HG03432 (cell line): Measurements from ENCODE around the gene NEURL1B.
A peak's percentile ranks its signal among the peaks of the same experiment; 100 is the strongest.
"Not testable (repeated sequence)": the region's sequence is repeated elsewhere in the genome, so short reads cannot be mapped to it uniquely, and the experiment has no call there.

Experiments used
- ATAC-seq: cut with Tn5 transposase; IDR thresholded peaks from one replicate; pipeline ENCODE4 v1.9.1; 2021; ENCODE audit warnings: mild to moderate bottlenecking, moderate library complexity; ENCODE audit not compliant: unreplicated experiment

The NEURL1B gene

GRCh38 chr5:172648755-172649154, 7.7 kb downstream of the NEURL1B start:
- no peak for ATAC-seq

GRCh38 chr5:172656496-172656895, 15.4 kb downstream of the NEURL1B start:
- not testable (repeated sequence) for ATAC-seq

- not testable (repeated sequence) for ATAC-seq
Measured at GRCh38 chr5:172657524-172658233, 16.6 kb downstream of the NEURL1B start.

- no peak for ATAC-seq
Measured at GRCh38 chr5:172658391-172658790, 17.3 kb downstream of the NEURL1B start.

- ATAC-seq = no peak
Measured at GRCh38 chr5:172658961-172659501, 18.0 kb downstream of the NEURL1B start.

GRCh38 chr5:172659570-172659908, 18.5 kb downstream of the NEURL1B start:
- no peak for ATAC-seq

GRCh38 chr5:172659909-172660628, 19.0 kb downstream of the NEURL1B start:
- peak; percentile 70 for ATAC-seq

- no peak for ATAC-seq
Measured at GRCh38 chr5:172660974-172661373, 19.9 kb downstream of the NEURL1B start.

GRCh38 chr5:172661526-172661925, 20.5 kb downstream of the NEURL1B start:
- ATAC-seq = no peak

GRCh38 chr5:172662596-172662995, 21.5 kb downstream of the NEURL1B start:
- no peak for ATAC-seq

GRCh38 chr5:172664018-172664417, 23.0 kb downstream of the NEURL1B start:
- ATAC-seq = no peak

GRCh38 chr5:172664681-172665541, 23.8 kb downstream of the NEURL1B start:
- ATAC-seq = no peak

GRCh38 chr5:172666251-172666650, 25.2 kb downstream of the NEURL1B start:
- no peak for ATAC-seq

GRCh38 chr5:172667786-172668593, 26.9 kb downstream of the NEURL1B start:
- no peak for ATAC-seq

- no peak for ATAC-seq
Measured at GRCh38 chr5:172668594-172669071, 27.6 kb downstream of the NEURL1B start.

- no peak for ATAC-seq
Measured at GRCh38 chr5:172669386-172670004, 28.4 kb downstream of the NEURL1B start.

GRCh38 chr5:172670005-172670402, 28.9 kb downstream of the NEURL1B start:
- no peak for ATAC-seq

- no peak for ATAC-seq
Measured at GRCh38 chr5:172670444-172670843, 29.4 kb downstream of the NEURL1B start.

- ATAC-seq = no peak
Measured at GRCh38 chr5:172671091-172671490, 30.0 kb downstream of the NEURL1B start.

- no peak for ATAC-seq
Measured at GRCh38 chr5:172672681-172673080, 31.6 kb downstream of the NEURL1B start.
